HG03097 (cell line): ENCODE measurements around the gene IKZF5.

ENCODE experiments used
- ATAC-seq: cut with Tn5 transposase; IDR thresholded peaks from one replicate; pipeline ENCODE4 v1.9.1; 2021; ENCODE audit not compliant: unreplicated experiment, low FRiP score

Gene IKZF5

DNA sequence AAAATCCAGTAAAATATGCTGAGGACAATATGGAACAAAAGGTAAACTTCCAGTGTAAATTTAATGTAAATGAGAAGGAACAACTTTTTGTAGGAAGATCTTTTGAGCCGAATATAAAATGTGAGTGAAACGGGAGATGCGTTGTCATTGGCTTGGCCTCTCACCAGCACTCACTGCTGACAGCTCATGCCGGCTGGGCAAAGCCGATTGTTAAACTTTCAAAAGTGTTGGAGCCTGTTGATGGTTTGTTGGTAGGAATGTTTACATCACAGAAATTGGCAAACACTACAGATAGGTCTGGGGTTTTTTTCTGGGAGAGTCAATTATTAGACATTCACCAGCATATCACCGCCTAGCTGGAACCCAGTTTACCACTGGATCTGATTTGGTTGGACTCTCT is 22.3 kb downstream of the IKZF5 start:
- no peak for ATAC-seq

GRCh38 chr10:122984708-122985107 is 23.9 kb downstream of the IKZF5 start:
- ATAC-seq, result no peak

- no peak for ATAC-seq
Measured at GRCh38 chr10:122983898-122984297, 24.7 kb downstream of the IKZF5 start.

DNA sequence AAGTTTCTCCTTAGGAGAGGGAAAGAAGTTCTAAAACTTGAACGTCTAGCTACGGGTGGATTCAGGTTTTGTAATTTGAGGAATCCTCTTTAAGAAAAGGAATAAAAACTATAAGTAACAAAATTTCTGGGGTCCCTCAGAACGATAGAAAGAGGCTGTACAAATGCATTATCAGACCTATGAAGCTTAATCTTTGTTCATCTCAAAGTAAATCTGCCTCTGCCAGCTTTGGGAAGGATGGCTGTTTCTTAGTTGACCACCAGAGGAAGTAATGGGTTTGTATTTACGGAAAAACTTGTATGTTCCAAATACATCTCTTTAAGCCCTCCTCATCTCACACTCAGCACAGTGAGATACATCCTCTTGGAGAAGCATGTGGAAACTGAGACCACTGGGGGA is 27.5 kb downstream of the IKZF5 start:
- no peak for ATAC-seq

GRCh38 chr10:122980209-122981065 is 28.2 kb downstream of the IKZF5 start, which contains the start of gene PSTK:
TSS of gene PSTK (plus strand) at chr10:122980401. CDS start at chr10:122980480, 79 bp downstream.
- ATAC-seq, result peak; percentile 93

- ATAC-seq, result no peak
Measured at GRCh38 chr10:122974543-122975064, 34.0 kb downstream of the IKZF5 start.

- ATAC-seq, result no peak
Measured at GRCh38 chr10:122974023-122974422, 34.6 kb downstream of the IKZF5 start.

- no peak for ATAC-seq
Measured at GRCh38 chr10:122968698-122969097, 39.9 kb downstream of the IKZF5 start.

DNA sequence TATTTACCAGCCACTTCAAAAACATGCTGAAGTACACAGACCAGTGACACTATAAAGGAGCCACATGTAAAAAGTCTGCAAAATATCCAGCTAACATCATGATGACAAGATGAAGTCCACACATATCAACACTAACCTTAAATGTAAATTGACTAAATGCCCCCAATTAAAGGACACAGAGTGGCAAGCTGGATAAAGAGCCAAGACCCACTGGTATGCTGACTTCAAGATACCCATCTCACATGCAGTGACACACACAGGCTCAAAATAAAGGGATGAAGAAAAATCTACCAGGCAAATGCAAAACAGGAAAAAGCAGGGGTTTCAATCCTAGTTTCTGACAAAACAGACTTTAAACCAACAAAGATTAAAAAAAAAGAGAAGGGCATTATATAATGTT is 41.7 kb downstream of the IKZF5 start:
- no peak for ATAC-seq

GRCh38 chr10:122962405-122962804 is 46.2 kb downstream of the IKZF5 start:
- ATAC-seq, result no peak

DNA sequence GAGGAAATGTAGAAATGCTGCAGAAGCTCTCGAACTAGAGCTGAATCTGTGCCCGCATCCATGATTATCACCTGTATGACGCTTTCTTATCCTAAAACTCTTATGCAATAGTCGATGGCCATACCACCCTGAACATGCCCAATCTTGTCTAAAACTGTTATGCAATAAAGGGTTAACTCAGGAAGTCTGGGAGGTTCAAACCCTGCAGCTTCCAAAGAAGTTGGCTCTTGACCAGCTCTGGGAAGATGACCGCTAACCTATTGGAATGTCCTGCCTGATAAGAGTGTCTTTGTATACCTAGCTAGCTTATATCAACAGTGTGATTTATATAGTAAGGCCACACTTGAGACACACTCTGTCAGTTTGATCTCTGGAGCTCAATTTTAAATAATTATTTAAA is 51.1 kb downstream of the IKZF5 start:
- ATAC-seq, result no peak

- no peak for ATAC-seq
Measured at GRCh38 chr10:122955892-122956291, 52.7 kb downstream of the IKZF5 start.

- ATAC-seq, result no peak
Measured at GRCh38 chr10:122954731-122955050, 53.9 kb downstream of the IKZF5 start.

GRCh38 chr10:122953902-122954730 is 54.5 kb downstream of the IKZF5 start, which contains the start of gene C10orf88:
TSS of gene C10orf88 (minus strand) at chr10:122954227. CDS start at chr10:122954178, 49 bp downstream.
- peak; percentile 98 for ATAC-seq

DNA sequence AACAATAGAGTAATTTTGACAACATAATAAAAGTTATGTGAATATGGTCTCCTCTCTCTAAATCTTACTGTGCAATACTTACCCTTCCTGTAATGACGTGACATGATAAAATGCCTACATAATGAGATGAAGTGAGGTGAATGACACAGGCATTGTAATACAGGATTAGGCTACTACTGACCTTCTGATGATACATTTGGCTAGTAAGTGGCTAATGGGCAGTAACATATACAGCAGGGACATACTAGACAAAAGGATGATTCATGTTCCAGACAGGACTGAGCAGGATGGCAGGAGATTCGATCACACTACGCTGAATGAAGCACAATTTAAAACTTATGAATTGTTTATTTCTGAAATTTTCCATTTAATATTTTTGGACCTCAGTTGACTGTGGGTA is 59.3 kb downstream of the IKZF5 start:
- no peak for ATAC-seq
